GM23248 (cell line): Measurements from ENCODE around the gene PTPRA.

Source experiments
- EZH2 ChIP-seq: fragments of 200-600 bp; sonication (generic); IDR thresholded peaks from 2 replicates; pipeline ENCODE4 v1.6.1; 2018; ENCODE audit warnings: antibody characterized with exemption, mild to moderate bottlenecking; ENCODE audit not compliant: insufficient read depth, poor library complexity, severe bottlenecking
- EZH2phosphoT487 ChIP-seq: fragments of 200-600 bp; sonication (generic); IDR thresholded peaks from 2 replicates; pipeline ENCODE4 v1.6.1; 2018; ENCODE audit warnings: antibody characterized with exemption, moderate library complexity, mild to moderate bottlenecking, low read depth; ENCODE audit not compliant: insufficient read depth

DNA sequence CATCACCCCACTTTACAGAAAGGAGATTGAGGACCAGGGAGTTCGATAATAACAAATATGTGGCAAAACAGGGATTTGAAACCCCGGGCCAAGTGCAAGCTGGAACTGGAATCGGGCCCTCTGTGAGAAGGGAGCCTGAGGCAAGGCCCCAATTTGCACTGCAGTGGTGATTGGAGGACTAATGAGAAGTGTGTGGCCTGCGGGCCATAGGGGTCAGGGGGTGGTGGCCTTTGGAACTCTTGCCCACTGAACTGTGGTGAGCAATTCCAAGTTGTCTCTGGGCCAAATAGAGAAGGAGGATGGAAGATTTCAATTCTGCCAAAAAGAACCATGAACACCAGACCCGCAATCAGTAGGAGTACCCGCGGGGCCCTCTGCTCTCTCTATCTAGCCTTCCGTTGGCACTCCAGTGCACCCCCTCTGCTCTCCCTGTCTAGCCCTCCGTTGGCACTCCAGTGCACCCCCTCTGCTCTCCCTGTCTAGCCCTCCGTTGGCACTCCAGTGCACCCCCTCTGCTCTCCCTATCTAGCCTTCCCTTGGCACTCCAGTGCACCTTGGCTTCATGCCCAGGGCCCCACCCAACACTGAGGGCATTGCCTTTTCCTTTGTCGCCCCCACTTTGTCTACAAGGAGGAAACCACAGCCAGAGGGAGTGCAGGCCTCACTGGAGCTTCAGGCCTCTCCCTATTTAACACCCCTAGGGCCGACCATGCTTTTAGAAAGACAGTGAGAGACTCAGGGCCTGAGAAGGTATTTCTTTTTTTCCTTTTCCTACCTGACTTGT is 6.0 kb upstream of the PTPRA start:
- TF ChIP-seq EZH2 (no peak), EZH2phosphoT487 (no peak)
